Measurements from ENCODE around the gene MED15. TPM values are rescaled to one million over a fixed set of nuclear protein-coding genes. Genes with fewer than 3 reads are reported as not detected.

Gene MED15
- total RNA-seq, 1 donor from 2014 or later, result 111 TPM

- Mint-ChIP-seq H3K27ac (ENCODE audit: unreplicated experiment) (peak overlapping the region; percentile 83), H3K27me3 (ENCODE audit: low read depth) (no peaks in the 10 kb centered on the region), H3K9me3 (ENCODE audit: low read depth) (no peaks in the 10 kb centered on the region), H3K4me1 (ENCODE audit: low read depth) (peaks cover 67% of the 10 kb centered on the region), H3K36me3 (ENCODE audit: low read depth) (peaks cover 7% of the 10 kb centered on the region), H3K4me3 (ENCODE audit: unreplicated experiment) (no peak overlapping the region)
- no peak for TF ChIP-seq CTCF (IDR thresholded peaks at IDR 0.05)
- no peak for DNase-seq (ENCODE audit: low spot score)
Measured at GRCh38 chr22:20511578-20512229, 4.3 kb downstream of the MED15 start.

GRCh38 chr22:20514658-20515406 is 7.4 kb downstream of the MED15 start:
- H3K4me3 Mint-ChIP-seq (ENCODE audit: unreplicated experiment), result no peak overlapping the region
- H3K27me3 Mint-ChIP-seq (ENCODE audit: low read depth), result no peaks in the 10 kb centered on the region
- DNase-seq (ENCODE audit: low spot score), result no peak
- H3K4me1 Mint-ChIP-seq (ENCODE audit: low read depth), result peaks cover 59% of the 10 kb centered on the region
- H3K27ac Mint-ChIP-seq (ENCODE audit: unreplicated experiment), result peak overlapping the region; percentile 96
- TF ChIP-seq CTCF (IDR thresholded peaks at IDR 0.05), result no peak
- no peaks in the 10 kb centered on the region for H3K9me3 Mint-ChIP-seq (ENCODE audit: low read depth)
- peaks cover 3% of the 10 kb centered on the region for H3K36me3 Mint-ChIP-seq (ENCODE audit: low read depth)

- Mint-ChIP-seq H3K9me3 (ENCODE audit: low read depth) (no peaks in the 10 kb centered on the region), H3K4me1 (ENCODE audit: low read depth) (peaks cover 53% of the 10 kb centered on the region), H3K27ac (ENCODE audit: unreplicated experiment) (peak overlapping the region; percentile 69), H3K4me3 (ENCODE audit: unreplicated experiment) (no peak overlapping the region), H3K27me3 (ENCODE audit: low read depth) (no peaks in the 10 kb centered on the region), H3K36me3 (ENCODE audit: low read depth) (peaks cover 7% of the 10 kb centered on the region)
- TF ChIP-seq CTCF (IDR thresholded peaks at IDR 0.05), result no peak
- DNase-seq (ENCODE audit: low spot score), result no peak
Measured at GRCh38 chr22:20516399-20516798, 9.0 kb downstream of the MED15 start.

- H3K4me1 Mint-ChIP-seq (ENCODE audit: low read depth), result peaks cover 49% of the 10 kb centered on the region
- no peak for TF ChIP-seq CTCF (IDR thresholded peaks at IDR 0.05)
- no peak for DNase-seq (ENCODE audit: low spot score)
- H3K36me3 Mint-ChIP-seq (ENCODE audit: low read depth), result peaks cover 7% of the 10 kb centered on the region
- H3K27ac Mint-ChIP-seq (ENCODE audit: unreplicated experiment), result no peak overlapping the region
- no peaks in the 10 kb centered on the region for H3K9me3 Mint-ChIP-seq (ENCODE audit: low read depth)
- H3K4me3 Mint-ChIP-seq (ENCODE audit: unreplicated experiment), result no peak overlapping the region
- H3K27me3 Mint-ChIP-seq (ENCODE audit: low read depth), result no peaks in the 10 kb centered on the region
Measured at GRCh38 chr22:20517422-20517821, 10.0 kb downstream of the MED15 start.

GRCh38 chr22:20517841-20518592 is 10.6 kb downstream of the MED15 start:
- no peaks in the 10 kb centered on the region for H3K27me3 Mint-ChIP-seq (ENCODE audit: low read depth)
- H3K27ac Mint-ChIP-seq (ENCODE audit: unreplicated experiment), result no peak overlapping the region
- peaks cover 7% of the 10 kb centered on the region for H3K36me3 Mint-ChIP-seq (ENCODE audit: low read depth)
- H3K4me1 Mint-ChIP-seq (ENCODE audit: low read depth), result peaks cover 55% of the 10 kb centered on the region
- no peak overlapping the region for H3K4me3 Mint-ChIP-seq (ENCODE audit: unreplicated experiment)
- no peak for DNase-seq (ENCODE audit: low spot score)
- TF ChIP-seq CTCF (IDR thresholded peaks at IDR 0.05), result no peak
- no peaks in the 10 kb centered on the region for H3K9me3 Mint-ChIP-seq (ENCODE audit: low read depth)
